ACHN (cell line): ENCODE data around the gene CYP27A1.
"Not testable (repeated sequence)": the region's sequence is repeated elsewhere in the genome, so short reads cannot be mapped to it uniquely, and the experiment has no call there.

ENCODE experiments used
- DNase-seq: peaks from one replicate; pipeline ENCODE4 v3.0.0-alpha.2; 2015
- in situ Hi-C: cut with HindIII; loops from 2 replicates; pipeline ENCODE4 v1.10.0; 2017; ENCODE audit warnings: low sequenced_read_pairs, low pct_ligation_motif_present, low pct_unique_long_range_greater_than_20kb

Gene CYP27A1

GRCh38 chr2:218756599-218757377, 25.2 kb upstream of the CYP27A1 start:
- DNase-seq = no peak
- in situ Hi-C loops = no loop called here

GRCh38 chr2:218761795-218762194, 20.2 kb upstream of the CYP27A1 start:
- DNase-seq = no peak
- in situ Hi-C loops = no loop called here

- in situ Hi-C loops, DNase-seq: not testable (repeated sequence)
Observed at GRCh38 chr2:218772759-218773158, 9.2 kb upstream of the CYP27A1 start.

- no peak for DNase-seq
- in situ Hi-C loops = no loop called here
Observed at GRCh38 chr2:218773881-218774280, 8.1 kb upstream of the CYP27A1 start.

GRCh38 chr2:218776488-218776887, 5.5 kb upstream of the CYP27A1 start:
- no peak for DNase-seq
- in situ Hi-C loops = no loop called here

- in situ Hi-C loops = no loop called here
- DNase-seq = no peak
Observed at GRCh38 chr2:218777276-218777990, 4.5 kb upstream of the CYP27A1 start.

- in situ Hi-C loops = no loop called here
- DNase-seq = no peak
Observed at GRCh38 chr2:218780046-218780445, 1.9 kb upstream of the CYP27A1 start.

- DNase-seq = no peak
- in situ Hi-C loops = no loop called here
Observed at GRCh38 chr2:218780851-218781690, 876 bp upstream of the CYP27A1 start.

- in situ Hi-C loops = no loop called here
- no peak for DNase-seq
Observed at GRCh38 chr2:218782528-218782844, 539 bp downstream of the CYP27A1 start.

GRCh38 chr2:218783688-218784087, 1.7 kb downstream of the CYP27A1 start:
- in situ Hi-C loops = no loop called here
- no peak for DNase-seq

GRCh38 chr2:218785103-218785502, 3.2 kb downstream of the CYP27A1 start:
- in situ Hi-C loops = no loop called here
- DNase-seq = no peak

- no peak for DNase-seq
- in situ Hi-C loops = no loop called here
Observed at GRCh38 chr2:218786133-218786532, 4.2 kb downstream of the CYP27A1 start.

- no peak for DNase-seq
- in situ Hi-C loops = no loop called here
Observed at GRCh38 chr2:218788529-218789255, 6.7 kb downstream of the CYP27A1 start.

GRCh38 chr2:218792433-218792832, 10.5 kb downstream of the CYP27A1 start:
- no peak for DNase-seq
- in situ Hi-C loops = no loop called here

- in situ Hi-C loops = no loop called here
- DNase-seq = no peak
Observed at GRCh38 chr2:218796691-218797090, 14.7 kb downstream of the CYP27A1 start.

- no peak for DNase-seq
- in situ Hi-C loops = no loop called here
Observed at GRCh38 chr2:218798767-218799504, 17.0 kb downstream of the CYP27A1 start.

GRCh38 chr2:218799990-218800389, 18.0 kb downstream of the CYP27A1 start:
- DNase-seq = no peak
- in situ Hi-C loops = no loop called here

GRCh38 chr2:218802386-218802994, 20.5 kb downstream of the CYP27A1 start:
- in situ Hi-C loops = no loop called here
- no peak for DNase-seq
